Measurements from ENCODE around the gene ATP7A.

- TF ChIP-seq, protein P1, sequence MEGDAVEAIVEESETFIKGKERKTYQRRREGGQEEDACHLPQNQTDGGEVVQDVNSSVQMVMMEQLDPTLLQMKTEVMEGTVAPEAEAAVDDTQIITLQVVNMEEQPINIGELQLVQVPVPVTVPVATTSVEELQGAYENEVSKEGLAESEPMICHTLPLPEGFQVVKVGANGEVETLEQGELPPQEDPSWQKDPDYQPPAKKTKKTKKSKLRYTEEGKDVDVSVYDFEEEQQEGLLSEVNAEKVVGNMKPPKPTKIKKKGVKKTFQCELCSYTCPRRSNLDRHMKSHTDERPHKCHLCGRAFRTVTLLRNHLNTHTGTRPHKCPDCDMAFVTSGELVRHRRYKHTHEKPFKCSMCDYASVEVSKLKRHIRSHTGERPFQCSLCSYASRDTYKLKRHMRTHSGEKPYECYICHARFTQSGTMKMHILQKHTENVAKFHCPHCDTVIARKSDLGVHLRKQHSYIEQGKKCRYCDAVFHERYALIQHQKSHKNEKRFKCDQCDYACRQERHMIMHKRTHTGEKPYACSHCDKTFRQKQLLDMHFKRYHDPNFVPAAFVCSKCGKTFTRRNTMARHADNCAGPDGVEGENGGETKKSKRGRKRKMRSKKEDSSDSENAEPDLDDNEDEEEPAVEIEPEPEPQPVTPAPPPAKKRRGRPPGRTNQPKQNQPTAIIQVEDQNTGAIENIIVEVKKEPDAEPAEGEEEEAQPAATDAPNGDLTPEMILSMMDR (IDR thresholded peaks at IDR 0.05) = no peak
- TF ChIP-seq POLR2AphosphoS5 (IDR thresholded peaks at IDR 0.05; ENCODE audit: low read depth, low read length) = no peak
- TF ChIP-seq SIN3A (IDR thresholded peaks at IDR 0.05; ENCODE audit: borderline replicate concordance, insufficient read depth, low read depth, low read length) = no peak
- no peak for TF ChIP-seq REST (IDR thresholded peaks at IDR 0.05; ENCODE audit: insufficient read depth in 1 of 2, low read depth in 2 of 2, low read length in 1 of 2)
Measured at GRCh38 chrX:77917294-77917933, 6.9 kb downstream of the ATP7A start.
